Measurements from ENCODE around the gene TMTC1.

Gene TMTC1

DNA sequence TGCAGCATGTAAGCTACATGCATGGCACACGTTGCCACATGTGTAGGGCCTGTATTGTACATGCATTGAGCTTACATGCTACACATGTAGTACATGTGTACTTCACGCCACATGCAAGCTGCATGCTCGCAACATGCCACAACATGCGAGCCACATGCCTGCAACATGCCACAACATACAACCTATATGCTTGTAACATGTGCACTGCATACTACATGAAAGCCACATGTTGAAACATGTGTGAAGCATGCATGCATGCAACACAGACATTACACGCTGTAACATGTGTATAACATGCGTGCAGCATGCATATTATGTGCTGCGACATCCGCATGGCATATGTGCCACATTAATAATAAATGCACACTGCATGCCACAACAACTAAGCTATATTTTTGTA is 9.1 kb upstream of the TMTC1 start:
- TF ChIP-seq, protein P1, sequence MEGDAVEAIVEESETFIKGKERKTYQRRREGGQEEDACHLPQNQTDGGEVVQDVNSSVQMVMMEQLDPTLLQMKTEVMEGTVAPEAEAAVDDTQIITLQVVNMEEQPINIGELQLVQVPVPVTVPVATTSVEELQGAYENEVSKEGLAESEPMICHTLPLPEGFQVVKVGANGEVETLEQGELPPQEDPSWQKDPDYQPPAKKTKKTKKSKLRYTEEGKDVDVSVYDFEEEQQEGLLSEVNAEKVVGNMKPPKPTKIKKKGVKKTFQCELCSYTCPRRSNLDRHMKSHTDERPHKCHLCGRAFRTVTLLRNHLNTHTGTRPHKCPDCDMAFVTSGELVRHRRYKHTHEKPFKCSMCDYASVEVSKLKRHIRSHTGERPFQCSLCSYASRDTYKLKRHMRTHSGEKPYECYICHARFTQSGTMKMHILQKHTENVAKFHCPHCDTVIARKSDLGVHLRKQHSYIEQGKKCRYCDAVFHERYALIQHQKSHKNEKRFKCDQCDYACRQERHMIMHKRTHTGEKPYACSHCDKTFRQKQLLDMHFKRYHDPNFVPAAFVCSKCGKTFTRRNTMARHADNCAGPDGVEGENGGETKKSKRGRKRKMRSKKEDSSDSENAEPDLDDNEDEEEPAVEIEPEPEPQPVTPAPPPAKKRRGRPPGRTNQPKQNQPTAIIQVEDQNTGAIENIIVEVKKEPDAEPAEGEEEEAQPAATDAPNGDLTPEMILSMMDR (IDR thresholded peaks at IDR 0.05; ENCODE audit: low read depth, low read length, missing control alignments): no peak
- no peak for DNase-seq (ENCODE audit: extremely low read depth, low read depth)
- H3K4me3 ChIP-seq (replicated peaks; ENCODE audit: low read depth, low read length): no peak overlapping the region

DNA sequence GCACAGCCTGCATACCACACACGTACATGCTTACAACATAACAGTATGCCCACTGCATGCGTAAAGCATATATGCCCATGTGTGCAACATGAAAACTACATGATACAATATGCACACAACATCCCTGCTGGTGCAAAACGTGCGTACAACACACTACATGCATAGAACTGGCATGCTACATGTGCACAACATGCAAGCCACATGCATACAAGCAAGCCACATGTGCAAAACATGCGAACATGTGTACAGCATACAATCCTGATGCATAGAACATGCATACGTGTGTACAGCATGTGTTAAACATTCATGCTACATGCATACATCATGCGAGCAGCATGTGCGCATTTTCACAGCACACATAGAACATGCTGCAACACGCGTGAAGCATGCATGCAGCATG is 8.4 kb upstream of the TMTC1 start:
- no peak for DNase-seq (ENCODE audit: extremely low read depth, low read depth)
- no peak overlapping the region for H3K4me3 ChIP-seq (replicated peaks; ENCODE audit: low read depth, low read length)
- TF ChIP-seq, protein P1 (IDR thresholded peaks at IDR 0.05; ENCODE audit: low read depth, low read length, missing control alignments): no peak

DNA sequence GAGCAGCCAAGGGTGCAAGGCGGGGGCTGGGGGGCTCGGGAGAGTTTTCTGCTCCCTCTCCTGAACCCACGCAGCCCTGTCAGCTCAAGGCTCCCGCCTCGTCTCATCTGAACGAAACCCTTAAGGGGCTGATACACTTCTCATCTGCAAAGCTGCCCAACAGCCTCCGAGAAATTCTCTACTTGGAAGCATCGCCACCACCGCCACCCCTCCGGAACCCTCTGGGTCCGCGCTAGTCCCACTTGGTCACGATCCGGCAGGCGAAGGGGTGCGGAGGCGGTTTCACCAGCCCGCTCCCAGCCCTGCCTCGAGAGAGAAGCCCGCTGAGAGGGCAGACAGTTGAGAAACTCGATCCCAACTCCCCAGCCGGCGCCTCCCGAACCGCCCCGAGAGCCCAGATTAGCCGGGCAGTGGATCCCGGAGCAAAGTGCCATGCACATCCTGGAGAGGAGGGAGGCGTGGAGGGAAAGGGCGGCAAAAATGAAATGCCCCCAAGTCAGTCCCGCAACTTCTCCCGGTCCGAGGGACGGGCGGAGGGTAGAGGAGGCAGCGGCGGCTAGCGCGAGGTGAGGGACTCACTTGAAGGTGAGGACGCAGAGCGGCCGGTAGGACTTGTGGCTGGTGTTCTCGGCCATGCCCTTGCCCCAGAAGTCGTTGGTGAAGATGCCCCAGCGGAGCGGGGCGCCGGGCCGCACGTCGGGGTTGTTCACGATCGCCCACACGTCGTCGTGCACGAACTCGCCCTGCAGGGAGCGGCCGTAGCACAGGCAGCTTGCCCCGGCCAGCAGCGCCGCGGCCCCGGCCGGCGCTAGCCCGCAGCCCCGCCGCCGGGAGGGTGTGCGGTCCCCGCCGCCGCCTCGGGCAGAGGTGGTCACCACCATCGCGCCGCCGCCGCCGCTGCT is 620 bp downstream of the TMTC1 start:
- no peak for DNase-seq (ENCODE audit: extremely low read depth, low read depth)
- H3K4me3 ChIP-seq (replicated peaks; ENCODE audit: low read depth, low read length): peak overlapping the region; percentile 36
- TF ChIP-seq, protein P1 (IDR thresholded peaks at IDR 0.05; ENCODE audit: low read depth, low read length, missing control alignments): no peak

DNA sequence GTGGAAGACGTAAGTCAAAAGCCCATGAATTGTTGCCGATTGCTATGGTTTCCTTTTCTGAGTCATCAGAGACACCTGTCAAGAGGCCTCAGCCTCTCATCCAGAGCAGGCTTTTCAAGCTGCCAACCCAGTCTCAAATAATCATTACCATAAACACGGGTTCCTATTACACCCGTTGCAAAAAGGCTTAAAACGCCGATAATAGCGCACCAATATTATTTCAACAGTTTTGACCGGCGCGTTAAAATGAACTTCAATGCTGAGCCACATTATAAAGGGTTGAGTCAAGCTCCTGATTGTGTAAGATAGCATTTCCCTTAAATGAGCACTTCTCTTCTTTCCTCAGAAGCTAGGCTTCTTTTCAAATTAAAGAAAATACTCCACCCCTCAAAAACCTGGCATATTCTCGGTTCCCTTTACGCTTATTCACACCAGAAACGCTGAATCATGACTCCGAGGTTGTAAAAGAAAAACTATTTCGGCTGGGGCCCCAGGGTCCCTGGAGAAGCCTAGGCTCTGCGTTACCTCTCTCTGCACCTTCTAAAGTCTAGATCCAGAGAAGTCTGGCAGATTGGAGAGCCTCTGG is 1.4 kb downstream of the TMTC1 start:
- no peak for DNase-seq (ENCODE audit: extremely low read depth, low read depth)
- H3K4me3 ChIP-seq (replicated peaks; ENCODE audit: low read depth, low read length): peak overlapping the region; percentile 36
- TF ChIP-seq, protein P1 (IDR thresholded peaks at IDR 0.05; ENCODE audit: low read depth, low read length, missing control alignments): no peak

DNA sequence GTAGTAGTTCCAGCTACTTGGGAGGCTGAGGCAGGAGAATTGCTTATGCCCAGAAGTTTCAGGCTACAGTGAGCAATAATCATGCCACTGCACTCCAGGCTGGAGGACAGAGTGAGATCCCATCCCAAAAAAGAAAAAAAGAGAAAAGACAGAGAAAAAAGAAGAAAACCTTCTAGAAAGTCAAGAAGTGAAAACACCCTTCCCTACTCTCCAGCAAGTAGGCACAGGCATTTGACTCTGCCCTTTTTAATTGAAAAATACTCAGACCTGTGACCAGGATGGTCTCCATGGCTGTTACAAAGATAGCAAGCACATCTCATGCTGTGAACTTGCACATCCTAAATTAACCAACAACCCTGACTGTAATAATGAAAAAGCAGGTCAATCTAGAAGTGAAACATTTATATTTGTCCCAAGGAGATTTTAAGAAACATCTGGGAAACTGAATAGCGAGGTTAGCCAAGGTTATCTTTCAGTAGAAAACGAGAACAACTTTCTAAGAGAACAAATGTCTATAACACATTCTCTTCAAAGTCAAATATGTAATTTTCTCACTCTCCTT is 2.0 kb downstream of the TMTC1 start:
- TF ChIP-seq, protein P1 (IDR thresholded peaks at IDR 0.05; ENCODE audit: low read depth, low read length, missing control alignments): no peak
- no peak overlapping the region for H3K4me3 ChIP-seq (replicated peaks; ENCODE audit: low read depth, low read length)
- DNase-seq (ENCODE audit: extremely low read depth, low read depth): no peak

DNA sequence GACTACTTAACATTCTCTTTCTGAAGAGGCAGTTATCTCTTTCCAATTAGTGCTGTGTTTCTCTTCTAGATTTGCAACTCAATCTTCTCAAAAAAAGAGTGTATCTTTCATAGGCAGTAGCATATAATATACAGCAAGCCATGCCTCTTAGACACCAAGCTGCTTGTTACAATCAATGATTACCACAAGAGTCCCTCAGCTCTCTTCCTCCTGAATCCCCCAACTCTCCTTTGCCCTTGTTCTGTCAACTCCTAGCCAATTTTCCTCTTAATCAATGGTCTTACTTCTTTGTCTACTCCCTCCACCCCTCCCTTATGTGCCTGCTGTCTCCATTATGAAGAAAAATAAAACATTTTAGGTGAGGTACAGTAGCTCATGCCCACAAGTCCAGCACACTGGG is 2.6 kb downstream of the TMTC1 start:
- TF ChIP-seq, protein P1 (IDR thresholded peaks at IDR 0.05; ENCODE audit: low read depth, low read length, missing control alignments): no peak
- H3K4me3 ChIP-seq (replicated peaks; ENCODE audit: low read depth, low read length): no peak overlapping the region
- no peak for DNase-seq (ENCODE audit: extremely low read depth, low read depth)

Measured in HFF-Myc (cell line).